ENCODE measurements around the gene PLCB1. TPM values are rescaled to one million over a fixed set of nuclear protein-coding genes. Genes with fewer than 3 reads are reported as not detected.

Gene PLCB1
- total RNA-seq, 1 experiment from 2014 or later = 6.0 TPM

GRCh38 chr20:8361779-8362178, 229.7 kb downstream of the PLCB1 start:
- no peak for DNase-seq
- no TSS peak for BruUV-seq (replicated peaks)
- Mint-ChIP-seq H3K27ac (ENCODE audit: unreplicated experiment) (no peak overlapping the region), H3K9me3 (ENCODE audit: low read depth, unreplicated experiment) (no peaks in the 10 kb centered on the region), H3K27me3 (ENCODE audit: unreplicated experiment) (no peaks in the 10 kb centered on the region), H3K4me3 (ENCODE audit: low read depth, unreplicated experiment) (no peak overlapping the region), H3K4me1 (ENCODE audit: low read depth, unreplicated experiment) (no peaks in the 10 kb centered on the region), H3K36me3 (ENCODE audit: insufficient read depth, unreplicated experiment) (no peaks in the 10 kb centered on the region)
- intact Hi-C loops (cut with micrococcal nuclease; ENCODE audit: unreplicated experiment) = no loop called here
- CTCF ChIA-PET = interaction anchor here (0.6 kb wide), 1 partner anchor 916 kb away, joined by 4 read pairs; no protein-coding TSS in a partner anchor
- no peak for TF ChIP-seq CTCF (IDR thresholded peaks at IDR 0.05; ENCODE audit: unreplicated experiment)

GRCh38 chr20:8362457-8362856, 230.4 kb downstream of the PLCB1 start:
- no peak overlapping the region for H3K27ac Mint-ChIP-seq (ENCODE audit: unreplicated experiment)
- H3K4me1 Mint-ChIP-seq (ENCODE audit: low read depth, unreplicated experiment) = no peaks in the 10 kb centered on the region
- no peak for TF ChIP-seq CTCF (IDR thresholded peaks at IDR 0.05; ENCODE audit: unreplicated experiment)
- no peaks in the 10 kb centered on the region for H3K27me3 Mint-ChIP-seq (ENCODE audit: unreplicated experiment)
- H3K36me3 Mint-ChIP-seq (ENCODE audit: insufficient read depth, unreplicated experiment) = no peaks in the 10 kb centered on the region
- no peak overlapping the region for H3K4me3 Mint-ChIP-seq (ENCODE audit: low read depth, unreplicated experiment)
- CTCF ChIA-PET = no interaction called here
- DNase-seq = no peak
- BruUV-seq (replicated peaks) = no TSS peak
- H3K9me3 Mint-ChIP-seq (ENCODE audit: low read depth, unreplicated experiment) = no peaks in the 10 kb centered on the region
- intact Hi-C loops (cut with micrococcal nuclease; ENCODE audit: unreplicated experiment) = no loop called here

GRCh38 chr20:8363970-8364733, 232.1 kb downstream of the PLCB1 start:
- BruUV-seq (replicated peaks) = no TSS peak
- no peaks in the 10 kb centered on the region for H3K9me3 Mint-ChIP-seq (ENCODE audit: low read depth, unreplicated experiment)
- intact Hi-C loops (cut with micrococcal nuclease; ENCODE audit: unreplicated experiment) = no loop called here
- TF ChIP-seq CTCF (IDR thresholded peaks at IDR 0.05; ENCODE audit: unreplicated experiment) = no peak
- CTCF ChIA-PET = no interaction called here
- H3K4me1 Mint-ChIP-seq (ENCODE audit: low read depth, unreplicated experiment) = no peaks in the 10 kb centered on the region
- H3K4me3 Mint-ChIP-seq (ENCODE audit: low read depth, unreplicated experiment) = no peak overlapping the region
- no peak for DNase-seq
- no peaks in the 10 kb centered on the region for H3K36me3 Mint-ChIP-seq (ENCODE audit: insufficient read depth, unreplicated experiment)
- H3K27ac Mint-ChIP-seq (ENCODE audit: unreplicated experiment) = no peak overlapping the region
- H3K27me3 Mint-ChIP-seq (ENCODE audit: unreplicated experiment) = no peaks in the 10 kb centered on the region

- intact Hi-C loops (cut with micrococcal nuclease; ENCODE audit: unreplicated experiment) = no loop called here
- CTCF ChIA-PET = no interaction called here
Measured at GRCh38 chr20:8364734-8365078, 232.6 kb downstream of the PLCB1 start.

More at GRCh38 chr20:8364734-8365078, 232.6 kb downstream of the PLCB1 start:
- no TSS peak for BruUV-seq (replicated peaks)
- no peaks in the 10 kb centered on the region for H3K36me3 Mint-ChIP-seq (ENCODE audit: insufficient read depth, unreplicated experiment)
- H3K4me3 Mint-ChIP-seq (ENCODE audit: low read depth, unreplicated experiment) = no peak overlapping the region
- H3K9me3 Mint-ChIP-seq (ENCODE audit: low read depth, unreplicated experiment) = no peaks in the 10 kb centered on the region
- H3K27ac Mint-ChIP-seq (ENCODE audit: unreplicated experiment) = no peak overlapping the region
- H3K4me1 Mint-ChIP-seq (ENCODE audit: low read depth, unreplicated experiment) = no peaks in the 10 kb centered on the region
- no peak for DNase-seq
- TF ChIP-seq CTCF (IDR thresholded peaks at IDR 0.05; ENCODE audit: unreplicated experiment) = no peak
- H3K27me3 Mint-ChIP-seq (ENCODE audit: unreplicated experiment) = peaks cover under 1% of the 10 kb centered on the region

Measured in Calu3 (cell line).